Glomerular visceral epithelial cell (primary cell): ENCODE data around the gene PTPRA.
"Not testable (repeated sequence)": the region's sequence is repeated elsewhere in the genome, so short reads cannot be mapped to it uniquely, and the experiment has no call there.

ENCODE experiments used
- DNase-seq: peaks from one replicate; pipeline ENCODE4 v3.0.0-alpha.2; 2016; ENCODE audit errors: extremely low spot score

Gene PTPRA

DNA sequence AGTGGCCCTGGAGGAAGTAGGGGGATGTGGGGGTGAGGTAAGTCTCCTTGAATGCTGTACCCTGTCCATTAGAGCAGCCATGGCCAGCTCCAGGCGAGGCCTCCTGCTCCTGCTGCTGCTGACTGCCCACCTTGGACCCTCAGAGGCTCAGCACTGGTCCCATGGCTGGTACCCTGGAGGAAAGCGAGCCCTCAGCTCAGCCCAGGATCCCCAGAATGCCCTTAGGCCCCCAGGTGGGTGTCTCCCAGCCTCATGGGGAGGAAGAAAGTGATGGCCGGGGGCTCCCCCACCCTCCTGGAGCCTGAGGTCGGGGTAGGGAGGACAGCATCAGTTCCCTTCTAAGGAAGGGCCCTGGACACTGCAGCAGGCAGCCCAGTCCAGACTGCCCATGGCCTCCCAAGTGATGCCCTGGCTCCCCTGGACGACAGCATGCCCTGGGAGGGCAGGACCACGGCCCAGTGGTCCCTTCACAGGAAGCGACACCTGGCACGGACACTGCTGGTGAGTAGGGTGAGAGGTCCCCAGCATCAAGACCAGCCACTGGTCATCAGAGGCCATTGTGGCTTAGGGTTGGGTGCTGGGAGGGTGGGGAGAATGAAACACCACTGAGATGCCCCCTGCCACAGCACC lies 171.2 kb downstream of the PTPRA start:
- DNase-seq: no peak

DNA sequence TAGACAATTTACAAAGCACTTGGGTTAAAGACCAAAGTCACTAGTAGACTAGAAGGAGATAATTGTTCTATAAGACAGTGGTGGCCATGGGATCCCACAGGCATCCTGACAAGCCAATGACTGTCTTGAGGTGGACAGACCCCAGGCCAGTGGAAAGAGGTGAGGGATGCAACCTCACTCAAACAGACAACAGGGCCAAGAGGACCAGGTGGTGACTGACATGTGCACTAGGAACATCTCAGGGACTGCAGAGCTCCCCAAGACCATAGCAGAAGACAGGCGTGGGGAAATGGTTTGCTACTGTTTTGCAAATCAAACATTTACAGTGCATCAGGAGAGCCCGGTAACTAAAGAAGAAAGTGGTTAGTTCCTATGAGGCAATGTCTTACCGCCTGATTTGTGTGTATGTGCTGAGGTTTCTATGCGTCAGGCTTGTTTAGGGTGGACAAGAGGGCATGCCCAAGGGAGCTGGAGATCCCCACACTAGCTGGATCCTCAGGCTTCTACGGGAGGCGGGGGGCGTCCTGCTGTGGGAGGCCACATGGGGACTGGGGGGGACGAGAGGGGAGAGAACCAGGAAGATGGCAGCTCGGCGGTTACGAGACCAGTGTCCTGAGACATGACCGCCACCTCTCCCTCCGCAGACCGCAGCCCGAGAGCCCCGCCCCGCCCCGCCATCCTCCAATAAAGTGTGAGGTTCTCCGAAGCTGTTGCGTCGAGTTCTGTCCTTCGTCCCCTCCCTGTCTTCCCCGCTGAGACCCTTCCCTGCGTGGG lies 171.9 kb downstream of the PTPRA start:
- peak; percentile 76 for DNase-seq

DNA sequence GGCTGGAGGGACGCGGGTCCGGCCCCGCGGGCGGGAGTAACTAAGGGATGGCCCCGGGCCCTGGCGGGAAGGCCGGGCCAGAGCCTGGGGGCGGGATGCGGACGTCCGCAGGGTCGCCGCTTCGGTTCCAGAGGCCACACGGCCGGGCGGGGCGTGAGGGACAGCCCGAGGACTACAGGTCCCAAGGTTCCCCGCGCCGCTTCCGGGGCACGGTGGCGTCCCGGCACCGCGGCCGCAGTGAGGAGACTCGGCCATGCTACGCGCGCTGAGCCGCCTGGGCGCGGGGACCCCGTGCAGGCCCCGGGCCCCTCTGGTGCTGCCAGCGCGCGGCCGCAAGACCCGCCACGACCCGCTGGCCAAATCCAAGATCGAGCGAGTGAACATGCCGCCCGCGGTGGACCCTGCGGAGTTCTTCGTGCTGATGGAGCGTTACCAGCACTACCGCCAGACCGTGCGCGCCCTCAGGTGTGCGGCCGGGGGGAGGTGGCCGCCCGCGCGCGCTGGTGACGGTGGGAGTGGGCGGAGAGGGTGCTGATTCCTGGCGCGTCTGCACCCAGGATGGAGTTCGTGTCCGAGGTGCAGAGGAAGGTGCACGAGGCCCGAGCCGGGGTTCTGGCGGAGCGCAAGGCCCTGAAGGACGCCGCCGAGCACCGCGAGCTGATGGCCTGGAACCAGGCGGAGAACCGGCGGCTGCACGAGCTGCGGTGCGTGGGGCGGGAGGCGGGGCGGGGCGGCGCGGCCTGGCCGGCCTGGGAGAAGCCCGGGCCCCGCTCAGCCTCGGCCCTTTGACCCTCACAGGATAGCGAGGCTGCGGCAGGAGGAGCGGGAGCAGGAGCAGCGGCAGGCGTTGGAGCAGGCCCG lies 172.8 kb downstream of the PTPRA start, which contains the start of gene MRPS26:
TSS of gene MRPS26 (plus strand) at position 237 of the 861 bp plus-strand sequence. CDS start at position 254, 17 bp downstream.
- DNase-seq: peak; percentile 86

DNA sequence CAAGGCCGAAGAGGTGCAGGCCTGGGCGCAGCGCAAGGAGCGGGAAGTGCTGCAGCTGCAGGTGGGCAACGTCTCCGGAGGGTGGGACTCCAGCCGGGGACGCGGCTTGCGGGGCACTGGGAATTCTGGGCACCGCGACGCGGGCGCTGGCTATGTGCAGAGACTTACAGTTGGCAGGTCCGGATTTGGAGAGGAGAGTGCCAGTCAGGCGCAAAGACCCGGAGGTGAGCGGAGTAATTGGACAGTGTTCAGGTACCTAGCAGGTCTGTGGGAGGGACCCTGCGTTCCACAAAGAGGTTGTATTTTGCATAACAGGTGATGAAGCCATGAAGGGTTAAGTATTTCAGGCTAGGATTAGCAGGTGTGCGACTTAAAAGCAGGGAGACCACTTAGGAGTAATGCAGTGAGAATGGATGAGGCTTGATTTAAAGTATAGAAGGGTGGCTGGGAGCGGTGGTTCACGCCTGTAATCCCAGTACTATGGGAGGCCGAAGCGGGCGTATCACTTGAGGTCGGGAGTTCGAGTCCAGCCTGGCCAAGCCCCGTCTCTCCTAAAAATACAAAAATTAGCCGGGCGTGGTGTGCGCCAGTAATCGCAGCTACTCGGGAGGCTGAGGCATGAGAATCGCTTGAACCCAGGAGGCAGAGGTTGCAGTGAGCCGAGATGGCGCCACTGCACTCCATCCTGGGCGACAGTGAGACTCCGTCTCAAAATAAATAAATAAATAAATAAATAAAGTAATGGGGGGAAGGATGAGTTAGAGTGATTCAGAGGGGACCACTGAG lies 173.6 kb downstream of the PTPRA start:
- DNase-seq: peak; percentile 27

DNA sequence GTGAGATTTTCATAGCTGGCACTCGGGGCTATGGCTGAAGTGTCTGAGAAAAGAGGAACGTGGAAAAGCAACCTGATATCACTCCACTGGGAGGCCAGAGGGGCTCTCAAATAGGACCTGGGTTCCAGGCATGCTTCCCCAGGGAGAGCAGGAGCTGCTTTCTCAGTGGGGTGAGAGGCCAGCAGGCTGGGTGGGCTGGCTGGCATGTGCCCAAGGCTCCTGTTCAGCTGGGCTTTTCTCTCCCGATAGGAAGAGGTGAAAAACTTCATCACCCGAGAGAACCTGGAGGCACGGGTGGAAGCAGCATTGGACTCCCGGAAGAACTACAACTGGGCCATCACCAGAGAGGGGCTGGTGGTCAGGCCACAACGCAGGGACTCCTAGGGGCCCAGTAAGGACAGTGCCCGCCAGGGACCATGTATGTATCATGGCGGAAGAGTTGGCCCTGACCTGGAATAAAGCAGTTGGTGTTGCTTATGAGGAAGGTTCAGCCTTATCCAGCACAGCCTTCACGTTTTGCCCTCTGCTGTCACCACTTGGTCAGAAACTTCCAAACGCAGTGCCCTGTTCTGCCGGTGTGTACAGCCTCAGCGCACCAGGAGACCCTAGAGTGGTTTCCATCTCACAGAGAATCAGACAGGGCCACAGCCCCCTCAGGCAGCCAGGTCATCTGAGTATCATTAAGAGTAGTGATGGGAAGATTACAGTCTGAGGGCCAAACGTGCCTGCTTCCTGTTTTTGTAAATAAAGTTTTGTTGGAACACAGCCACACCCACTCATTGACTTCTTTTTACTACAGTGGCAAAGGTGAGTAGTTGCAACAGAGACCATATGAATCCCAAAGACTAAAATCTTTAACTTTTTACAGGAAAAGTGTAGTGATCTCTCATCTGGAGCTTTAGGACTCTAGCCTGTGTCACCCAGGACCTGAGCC lies 174.5 kb downstream of the PTPRA start:
- DNase-seq: no peak

DNA sequence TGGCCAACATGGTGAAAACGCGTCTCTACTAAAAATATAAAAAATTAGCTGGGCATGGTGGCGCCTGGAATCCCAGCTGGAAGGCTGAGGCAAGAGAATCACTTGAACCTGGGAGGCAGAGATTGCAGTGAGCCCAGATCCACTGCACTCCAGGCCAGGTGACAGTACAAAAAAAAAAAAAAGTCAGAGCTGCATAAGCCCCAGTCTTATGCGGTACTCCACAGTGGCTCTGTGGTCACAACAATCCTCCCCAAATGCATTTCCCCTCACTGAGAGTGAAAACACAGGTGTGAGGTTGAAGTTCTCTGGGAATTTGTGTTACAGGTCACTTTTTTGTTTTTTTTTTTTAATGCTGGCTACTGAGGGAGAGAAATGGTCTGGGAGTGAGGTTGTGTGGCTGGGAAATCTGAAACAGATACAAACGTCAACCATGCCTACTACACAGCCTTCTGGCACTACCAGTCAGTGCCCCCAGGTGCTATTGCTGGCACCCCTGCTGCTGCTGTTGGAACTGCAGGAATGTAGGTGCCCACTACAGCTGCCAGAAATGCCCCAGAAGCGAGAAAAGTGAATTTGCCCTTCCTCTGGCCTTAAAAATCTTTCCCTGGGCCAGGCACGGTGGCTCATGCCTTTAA lies 178.2 kb downstream of the PTPRA start:
- no peak for DNase-seq

DNA sequence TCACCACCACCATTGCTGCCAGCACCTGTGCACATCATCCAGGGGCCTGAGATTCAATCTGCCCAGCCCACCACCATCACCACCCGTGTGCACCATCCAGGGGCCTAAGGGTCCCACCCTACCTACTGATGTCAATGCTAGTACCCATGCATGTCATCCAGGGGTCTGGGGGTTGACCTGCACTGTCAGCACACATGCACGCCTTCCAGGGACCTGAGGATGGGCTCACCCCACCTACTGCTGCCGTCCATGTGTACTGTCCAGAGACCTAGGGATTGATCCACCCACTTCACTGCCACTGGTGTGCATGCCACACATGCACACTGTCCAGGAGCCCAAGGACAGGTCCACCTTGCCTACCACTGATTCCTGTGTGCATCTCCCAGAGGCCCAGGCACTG lies 186.2 kb downstream of the PTPRA start:
- no peak for DNase-seq

DNA sequence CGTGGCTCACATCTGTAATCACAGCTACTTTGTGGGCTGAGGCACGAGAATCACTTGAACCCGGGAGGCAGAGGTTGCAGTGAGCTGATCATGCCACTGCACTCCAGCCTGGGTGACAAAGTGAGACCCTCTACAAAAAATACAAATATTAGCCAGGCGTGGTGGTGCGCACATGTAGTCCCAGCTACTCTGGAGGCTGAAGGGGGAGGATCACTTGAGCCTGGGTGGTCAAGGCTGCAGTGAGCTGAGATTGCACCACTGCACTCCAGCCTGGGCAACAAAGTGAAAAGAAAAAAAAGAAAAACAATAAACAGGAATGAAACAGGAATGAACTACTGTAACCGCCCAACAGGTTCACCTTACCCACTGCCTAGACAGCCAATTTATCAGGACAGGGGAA lies 190.8 kb downstream of the PTPRA start:
- DNase-seq: not testable (repeated sequence)

DNA sequence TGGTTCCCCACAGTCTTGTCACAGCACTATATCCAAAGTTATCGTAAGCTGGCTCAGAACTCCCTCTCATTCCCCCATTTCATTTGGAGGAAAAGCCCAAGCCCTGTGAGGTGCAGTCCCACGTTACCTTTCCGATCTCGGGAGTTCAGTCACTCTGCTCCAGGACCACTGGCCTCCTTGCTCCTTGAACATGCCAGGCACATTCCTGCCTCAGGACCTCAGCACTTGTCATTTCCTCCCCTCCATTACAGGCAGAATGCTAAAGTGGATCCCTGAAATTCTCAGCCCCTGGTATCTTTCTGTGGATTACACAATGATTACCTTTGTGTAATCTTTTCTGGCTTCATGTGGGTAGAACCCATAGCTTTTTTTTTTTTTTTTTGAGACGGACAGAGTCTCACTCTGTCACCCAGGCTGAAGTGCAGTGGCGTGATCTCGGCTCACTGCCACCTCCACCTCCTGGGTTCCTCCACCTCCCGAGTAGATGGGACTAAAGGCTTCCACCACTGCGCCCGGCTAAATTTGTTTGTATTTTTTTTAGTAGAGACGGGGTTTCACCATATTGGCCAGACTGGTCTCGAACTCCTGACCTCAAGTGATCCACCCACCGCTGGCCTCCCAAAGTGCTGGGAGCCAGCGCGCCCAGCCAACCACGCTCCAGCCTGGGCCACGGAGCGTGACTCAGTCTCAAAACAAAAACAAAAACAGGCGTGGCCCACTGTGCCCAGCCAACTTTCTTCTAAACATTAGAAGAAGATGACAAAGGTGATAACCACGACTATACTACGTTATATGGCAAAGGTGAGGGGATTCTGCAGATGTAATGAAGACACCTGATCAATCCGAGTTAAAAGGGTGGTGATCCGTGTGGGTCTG lies 194.1 kb downstream of the PTPRA start:
- no peak for DNase-seq

DNA sequence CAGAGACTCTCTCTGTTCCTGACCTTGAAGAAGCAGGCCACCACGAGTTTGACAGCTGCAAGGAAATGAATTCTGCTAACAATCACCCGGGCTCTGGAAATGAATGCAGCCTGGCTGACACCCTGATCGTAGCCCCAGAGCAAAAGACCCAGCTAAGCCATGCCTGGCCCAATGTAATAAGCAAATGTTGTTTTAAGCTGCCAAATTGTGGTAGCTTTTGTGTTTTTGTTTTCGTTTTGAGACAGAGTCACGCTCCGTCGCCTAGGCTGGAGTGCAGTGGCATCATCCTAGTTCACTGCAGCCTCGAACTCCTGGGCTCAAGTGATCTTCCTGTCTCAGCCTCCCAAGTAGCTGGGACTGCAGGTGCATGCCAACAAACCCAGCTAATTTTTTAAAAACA lies 194.8 kb downstream of the PTPRA start:
- DNase-seq: no peak

DNA sequence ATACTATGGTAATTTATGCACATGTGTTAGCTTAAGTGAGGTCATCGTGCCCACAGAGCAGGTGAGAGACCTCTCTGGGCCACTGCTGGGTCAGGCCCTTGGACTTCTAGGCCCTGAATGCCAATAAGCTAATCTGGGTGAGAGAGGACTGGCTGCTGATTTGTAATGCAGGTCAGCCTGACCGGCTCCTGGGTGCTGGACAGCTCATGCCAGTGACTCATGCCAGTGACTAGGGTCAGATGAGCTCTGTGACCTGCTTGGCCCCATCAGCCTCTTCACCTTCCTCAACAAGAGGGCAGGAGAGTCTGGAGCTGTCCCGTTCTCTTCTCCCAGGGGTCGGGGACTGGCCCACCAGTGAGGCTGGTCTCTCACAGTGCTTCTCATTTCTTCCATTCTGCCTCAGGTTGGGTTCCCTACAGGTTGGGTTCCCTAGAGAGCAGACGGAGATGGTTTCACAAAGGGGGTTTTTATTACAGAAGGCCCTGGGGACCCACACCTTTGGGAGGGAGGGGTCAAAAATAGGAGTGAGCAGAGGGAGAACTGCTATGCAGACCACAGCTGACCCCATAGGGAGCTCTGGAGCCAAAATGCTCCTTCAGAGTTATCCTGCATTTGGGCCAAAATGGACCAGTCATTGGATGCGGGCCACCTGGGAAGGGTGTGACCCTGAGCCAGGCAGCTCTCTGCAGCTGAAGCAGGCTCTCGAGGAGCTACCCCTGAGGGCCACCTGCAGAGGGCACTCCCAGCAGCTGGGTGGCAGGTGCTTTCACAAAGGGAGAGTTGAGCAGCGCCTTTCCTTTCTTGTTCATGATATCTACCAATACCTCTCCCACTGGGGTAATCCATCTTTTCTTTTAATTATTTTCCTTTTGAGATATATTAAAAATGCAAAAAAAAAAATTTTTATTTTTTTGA lies 196.0 kb downstream of the PTPRA start:
- DNase-seq: peak; percentile 53

DNA sequence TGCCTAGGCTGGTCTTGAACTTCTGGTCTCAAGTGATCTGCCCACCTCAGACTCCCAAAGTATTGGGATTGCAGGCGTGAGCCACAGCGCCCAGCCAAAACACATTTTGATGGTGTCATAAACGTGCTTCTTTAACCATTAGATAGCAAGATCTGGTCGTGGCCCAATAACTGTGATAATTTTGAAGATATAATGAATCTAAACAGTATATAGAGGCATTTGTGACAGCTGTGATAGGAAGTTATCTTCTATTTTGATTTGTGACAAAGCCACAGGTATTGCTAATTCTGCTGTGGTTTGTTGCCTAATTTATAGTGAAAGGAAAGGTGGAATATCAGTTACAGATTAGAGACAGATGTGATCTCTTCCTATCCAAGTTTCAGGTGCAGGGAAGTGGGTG lies 197.4 kb downstream of the PTPRA start:
- DNase-seq: no peak

DNA sequence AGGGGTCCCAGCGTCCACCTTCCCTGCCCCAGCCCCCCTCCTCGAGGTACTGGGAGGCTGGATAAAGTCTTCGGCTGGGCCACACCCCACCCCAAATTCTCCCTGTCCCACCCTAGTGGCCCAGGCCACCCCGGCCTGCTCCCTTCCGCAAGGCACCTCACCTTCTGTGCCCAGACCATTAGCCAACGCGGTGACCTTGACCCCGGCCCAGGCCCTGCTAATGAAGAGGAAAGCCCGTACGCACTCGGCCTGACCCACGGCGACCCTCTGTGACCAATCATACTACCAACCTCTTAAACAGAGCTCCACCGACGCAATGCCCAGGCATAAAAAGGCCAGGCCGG lies 198.0 kb downstream of the PTPRA start:
- no peak for DNase-seq

DNA sequence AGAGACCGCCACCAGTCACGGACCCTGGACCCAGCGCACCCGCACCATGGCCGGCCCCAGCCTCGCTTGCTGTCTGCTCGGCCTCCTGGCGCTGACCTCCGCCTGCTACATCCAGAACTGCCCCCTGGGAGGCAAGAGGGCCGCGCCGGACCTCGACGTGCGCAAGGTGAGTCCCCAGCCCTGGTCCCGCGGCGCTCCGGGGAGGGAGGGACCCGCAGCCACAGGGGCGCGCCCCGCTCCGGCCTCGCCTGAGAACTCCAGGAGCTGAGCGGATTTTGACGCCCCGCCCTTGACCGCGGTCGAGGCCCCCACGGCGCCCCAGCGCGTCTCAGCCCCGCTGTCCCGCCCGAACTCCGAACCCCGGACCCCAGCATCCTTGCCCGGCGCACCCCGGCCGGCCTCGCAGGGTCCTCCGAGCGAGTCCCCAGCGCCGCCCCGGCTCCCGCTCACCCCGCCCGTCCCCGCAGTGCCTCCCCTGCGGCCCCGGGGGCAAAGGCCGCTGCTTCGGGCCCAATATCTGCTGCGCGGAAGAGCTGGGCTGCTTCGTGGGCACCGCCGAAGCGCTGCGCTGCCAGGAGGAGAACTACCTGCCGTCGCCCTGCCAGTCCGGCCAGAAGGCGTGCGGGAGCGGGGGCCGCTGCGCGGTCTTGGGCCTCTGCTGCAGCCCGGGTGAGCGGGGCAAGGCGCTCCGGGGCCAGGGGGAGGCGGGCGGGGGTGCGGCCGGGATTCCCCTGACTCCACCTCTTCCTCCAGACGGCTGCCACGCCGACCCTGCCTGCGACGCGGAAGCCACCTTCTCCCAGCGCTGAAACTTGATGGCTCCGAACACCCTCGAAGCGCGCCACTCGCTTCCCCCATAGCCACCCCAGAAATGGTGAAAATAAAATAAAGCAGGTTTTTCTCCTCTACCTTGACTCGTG lies 198.6 kb downstream of the PTPRA start, which contains the start of gene OXT:
TSS of gene OXT (plus strand) at position 11 of the 920 bp plus-strand sequence. CDS start at position 47, 36 bp downstream.
- DNase-seq: no peak

DNA sequence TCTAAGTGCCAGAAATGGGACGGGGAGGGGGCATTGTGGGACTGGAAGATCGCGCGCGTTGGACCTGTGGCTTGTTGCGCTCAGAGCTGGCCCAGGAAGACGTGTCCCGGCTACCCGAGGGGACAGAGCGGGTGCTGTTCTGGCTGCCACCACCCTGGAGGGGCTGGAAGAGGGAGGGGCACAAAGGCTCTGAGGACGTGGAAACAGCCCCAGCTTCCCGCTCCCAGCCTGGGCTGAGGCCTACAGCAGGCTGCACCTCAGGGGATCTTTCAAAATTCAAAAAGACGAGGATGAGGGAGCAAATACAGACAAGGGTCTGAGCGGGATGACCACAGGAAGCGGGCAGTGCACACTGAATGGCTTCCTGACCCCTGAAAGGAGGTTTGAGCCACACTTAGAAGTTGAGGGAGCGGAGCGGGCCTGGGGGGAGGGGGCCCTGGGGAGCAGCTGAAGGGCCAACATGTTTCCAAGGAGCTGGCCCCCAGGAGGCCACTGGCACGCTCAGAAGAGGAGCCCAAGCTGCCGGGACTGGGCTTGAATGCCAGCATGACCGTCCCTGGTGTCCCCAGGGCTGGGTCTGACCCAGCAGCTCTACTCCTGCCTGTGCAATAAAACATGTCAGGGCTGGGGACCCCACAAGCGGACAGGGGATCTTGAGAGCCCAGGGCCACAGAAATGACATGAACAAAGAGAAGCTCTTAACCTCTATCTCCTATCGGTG lies 199.4 kb downstream of the PTPRA start:
- no peak for DNase-seq

DNA sequence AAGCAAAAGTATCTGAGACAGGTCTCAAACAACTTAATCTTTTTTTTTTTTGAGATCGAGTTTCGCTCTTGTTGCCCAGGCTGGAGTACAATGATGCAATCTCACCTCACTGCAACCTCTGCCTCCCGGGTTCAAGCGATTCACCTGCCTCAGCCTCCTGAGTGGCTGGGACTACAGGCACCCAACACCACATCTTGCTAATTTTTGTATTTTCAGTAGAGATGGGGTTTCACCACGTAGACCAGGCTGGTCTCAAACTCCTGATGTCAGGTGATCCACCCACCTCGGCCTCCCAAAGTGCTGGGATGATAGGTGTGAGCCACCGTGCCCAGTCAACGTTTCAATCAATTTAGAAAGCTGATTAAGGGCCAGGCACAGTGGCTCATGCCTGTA lies 200.0 kb downstream of the PTPRA start:
- DNase-seq: not testable (repeated sequence)
